K562 treated with DMSO at 1 percent for 12 hours (cell line): ENCODE results near the gene PRXL2C. TPM values are rescaled to one million over a fixed set of nuclear protein-coding genes. Genes with fewer than 3 reads are reported as not detected.

Experiments used
- total RNA-seq: library from RNA; unstranded; fragments of 300-600 nt; gene quantifications from 2 replicates; pipeline ENCODE4 v1.2.3, GENCODE V29; 2022; ENCODE audit not compliant: insufficient read depth

The PRXL2C gene
- 5.4 and 5.7 TPM in 2 replicates for total RNA-seq

GRCh38 chr9:96655198-96655851, at the start of gene PRXL2C:
PRXL2C (minus strand) TSS chr9:96655317; CDS start chr9:96655281, 36 bp downstream.

GRCh38 chr9:96619491-96620180, 35.5 kb downstream of the PRXL2C start, which contains the start of gene CDC14B:
CDC14B (minus strand) TSS chr9:96619843; CDS start chr9:96619378, 465 bp downstream.

Other genes starting within 250 kb of the PRXL2C start
- gene ZNF367, start 236.9 kb downstream of the PRXL2C start, total RNA-seq, result 3.4 and 9.2 TPM in 2 replicates
- 4.9 and 8.0 TPM in 2 replicates for gene HABP4, start 205.1 kb downstream of the PRXL2C start, total RNA-seq
- 3.6 and 9.4 TPM in 2 replicates for gene CDC14B, start 35.5 kb downstream of the PRXL2C start, total RNA-seq
- 3.3 and 10.3 TPM in 2 replicates for gene ZNF510, start 122.8 kb upstream of the PRXL2C start, total RNA-seq
- gene ZNF782, start 199.2 kb upstream of the PRXL2C start, total RNA-seq, result 1.2 and 4.7 TPM in 2 replicates